Endodermal cell (in vitro differentiated cells): ENCODE results near the gene FRMD3. TPM values are rescaled to one million over a fixed set of nuclear protein-coding genes. Genes with fewer than 3 reads are reported as not detected.
A peak's percentile ranks its signal among the peaks of the same experiment; 100 is the strongest.

Experiments
- DNase-seq: peaks from one replicate; pipeline ENCODE4 v3.0.0-alpha.2; 2017
- H3K27ac ChIP-seq: 2 replicates; pipeline ENCODE4 v1.5.1; 2013; ENCODE audit warnings: mild to moderate bottlenecking, low read depth, low read length, moderate library complexity
- H3K27me3 ChIP-seq: 2 replicates; pipeline ENCODE4 v1.6.1; 2013; ENCODE audit warnings: mild to moderate bottlenecking, low read length, moderate library complexity; ENCODE audit not compliant: insufficient read depth, control insufficient read depth, poor library complexity, severe bottlenecking
- H3K36me3 ChIP-seq: 2 replicates; pipeline ENCODE4 v1.7.0; 2013; ENCODE audit warnings: mild to moderate bottlenecking, low read length, moderate library complexity; ENCODE audit not compliant: control insufficient read depth, insufficient read depth
- H3K4me1 ChIP-seq: one replicate; pipeline ENCODE4 v1.7.0; 2013; ENCODE audit warnings: low read length; ENCODE audit not compliant: control insufficient read depth, insufficient read depth
- H3K4me3 ChIP-seq: 2 replicates; pipeline ENCODE4 v1.5.1; 2013; ENCODE audit warnings: mild to moderate bottlenecking, low read length, moderate library complexity
- H3K9ac ChIP-seq: 2 replicates; pipeline ENCODE4 v1.6.1; 2013; ENCODE audit warnings: mild to moderate bottlenecking, low read length, moderate library complexity; ENCODE audit not compliant: poor library complexity, severe bottlenecking; ENCODE audit errors: extremely low read depth
- H3K9me3 ChIP-seq: 2 replicates; pipeline ENCODE4 v1.6.1; 2013; ENCODE audit warnings: mild to moderate bottlenecking, low read length, moderate library complexity; ENCODE audit not compliant: control insufficient read depth
- H3K27ac Mint-ChIP-seq: 2 replicates; pipeline ENCODE4 v1.8.0; 2020; ENCODE audit warnings: mixed read lengths
- H3K27me3 Mint-ChIP-seq: 2 replicates; pipeline ENCODE4 v1.8.0; 2021; ENCODE audit warnings: mild to moderate bottlenecking, mixed read lengths; ENCODE audit not compliant: insufficient read depth
- H3K36me3 Mint-ChIP-seq: 2 replicates; pipeline ENCODE4 v1.8.0; 2020; ENCODE audit warnings: low read depth, mixed read lengths
- H3K4me1 Mint-ChIP-seq: 2 replicates; pipeline ENCODE4 v1.8.0; 2020; ENCODE audit warnings: mixed read lengths
- H3K4me3 Mint-ChIP-seq: 2 replicates; pipeline ENCODE4 v1.8.0; 2020; ENCODE audit warnings: mild to moderate bottlenecking, moderate library complexity, mixed read lengths
- H3K9me3 Mint-ChIP-seq: 2 replicates; pipeline ENCODE4 v1.8.0; 2020; ENCODE audit warnings: mild to moderate bottlenecking, mixed read lengths
- WGBS, 2 experiments: methylation state at CpG; one replicate each; pipeline versions ENCODE4 v1.1.5 to v1.1.7; 2013; ENCODE audit warnings: missing lambda C conversion rate in 2 of 2, mixed read lengths in 1 of 2; ENCODE audit not compliant: insufficient coverage in 1 of 2, insufficient read length in 1 of 2; 5-methylcytosine and 5-hydroxymethylcytosine counted together
- total RNA-seq, 2 donors: library from RNA; stranded (reverse); fragmentation: NEBNext Ultra II Directional in 1 of 2; extraction: Animal tissue kit (Norgen Biotek cat#: 25700) in 1 of 2; gene quantifications; 2 replicates in 1 of 2; 3 replicates in 1 of 2; pipeline ENCODE4 v1.2.1, GENCODE V29; 2021
- TF ChIP-seq, protein P1 (sequence below): fragments of 200-600 bp; sonication (generic); conservative IDR thresholded peaks from 2 replicates; pipeline ENCODE4 v1.5.0; 2021; ENCODE audit warnings: antibody characterized with exemption, mild to moderate bottlenecking

FRMD3 gene
- total RNA-seq, 2 donors from 2014 or later, result 0.13 to 0.35 TPM

DNA sequence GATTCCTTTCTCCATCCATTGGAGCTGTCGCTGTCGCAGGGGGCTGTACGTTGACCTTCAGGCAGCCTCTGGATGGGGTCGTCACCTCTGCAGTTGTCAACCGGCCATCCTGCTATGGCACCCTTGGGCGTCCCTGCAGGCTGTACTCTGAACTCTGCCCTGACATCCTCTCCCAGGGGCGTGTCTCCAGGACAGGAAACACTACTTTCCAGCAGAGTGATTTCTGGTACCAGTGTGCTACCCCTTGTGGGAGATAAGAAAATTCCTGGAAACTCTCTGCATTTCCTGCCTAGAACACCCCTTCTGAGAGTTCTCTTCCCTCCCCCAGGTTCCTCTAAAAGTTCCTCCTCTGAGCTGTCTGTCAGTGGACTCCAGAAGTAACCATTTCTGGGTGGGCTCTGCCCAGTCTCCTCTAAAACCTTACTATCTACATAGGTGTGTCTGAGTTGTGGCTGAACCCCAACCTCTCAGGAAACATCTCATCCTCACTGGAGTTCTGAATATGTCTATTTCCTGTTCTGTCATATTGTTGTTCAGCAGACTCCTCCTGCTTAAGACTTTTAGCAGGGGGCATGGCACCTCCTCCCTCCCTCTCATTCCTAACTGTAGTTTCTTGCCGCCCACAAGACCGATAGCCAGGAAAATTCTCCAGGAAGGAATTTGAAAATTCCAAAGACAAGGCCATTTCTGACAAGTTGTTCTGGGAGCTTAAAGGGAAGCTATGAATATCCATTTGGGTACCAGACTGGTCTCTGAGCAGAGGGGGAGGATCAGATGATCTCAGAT, 329.9 kb downstream of the FRMD3 start:
- Mint-ChIP-seq H3K27me3 (no peaks in the 10 kb centered on the region), H3K4me1 (no peaks in the 10 kb centered on the region), H3K4me3 (no peak overlapping the region), H3K27ac (no peak overlapping the region), H3K9me3 (no peaks in the 10 kb centered on the region), H3K36me3 (no peaks in the 10 kb centered on the region)
- TF ChIP-seq, protein P1, sequence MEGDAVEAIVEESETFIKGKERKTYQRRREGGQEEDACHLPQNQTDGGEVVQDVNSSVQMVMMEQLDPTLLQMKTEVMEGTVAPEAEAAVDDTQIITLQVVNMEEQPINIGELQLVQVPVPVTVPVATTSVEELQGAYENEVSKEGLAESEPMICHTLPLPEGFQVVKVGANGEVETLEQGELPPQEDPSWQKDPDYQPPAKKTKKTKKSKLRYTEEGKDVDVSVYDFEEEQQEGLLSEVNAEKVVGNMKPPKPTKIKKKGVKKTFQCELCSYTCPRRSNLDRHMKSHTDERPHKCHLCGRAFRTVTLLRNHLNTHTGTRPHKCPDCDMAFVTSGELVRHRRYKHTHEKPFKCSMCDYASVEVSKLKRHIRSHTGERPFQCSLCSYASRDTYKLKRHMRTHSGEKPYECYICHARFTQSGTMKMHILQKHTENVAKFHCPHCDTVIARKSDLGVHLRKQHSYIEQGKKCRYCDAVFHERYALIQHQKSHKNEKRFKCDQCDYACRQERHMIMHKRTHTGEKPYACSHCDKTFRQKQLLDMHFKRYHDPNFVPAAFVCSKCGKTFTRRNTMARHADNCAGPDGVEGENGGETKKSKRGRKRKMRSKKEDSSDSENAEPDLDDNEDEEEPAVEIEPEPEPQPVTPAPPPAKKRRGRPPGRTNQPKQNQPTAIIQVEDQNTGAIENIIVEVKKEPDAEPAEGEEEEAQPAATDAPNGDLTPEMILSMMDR, result no peak
- Histone ChIP-seq H3K36me3 (no peaks in the 10 kb centered on the region), H3K4me3 (no peak overlapping the region), H3K27ac (no peak overlapping the region), H3K9ac (no peak overlapping the region), H3K27me3 (no peaks in the 10 kb centered on the region), H3K4me1 (no peaks in the 10 kb centered on the region), H3K9me3 (no peaks in the 10 kb centered on the region)
- no peak for DNase-seq
- 93 to 96% methylated on average over 8 to 9 of the region's 9 CpGs for WGBS, 2 experiments

DNA sequence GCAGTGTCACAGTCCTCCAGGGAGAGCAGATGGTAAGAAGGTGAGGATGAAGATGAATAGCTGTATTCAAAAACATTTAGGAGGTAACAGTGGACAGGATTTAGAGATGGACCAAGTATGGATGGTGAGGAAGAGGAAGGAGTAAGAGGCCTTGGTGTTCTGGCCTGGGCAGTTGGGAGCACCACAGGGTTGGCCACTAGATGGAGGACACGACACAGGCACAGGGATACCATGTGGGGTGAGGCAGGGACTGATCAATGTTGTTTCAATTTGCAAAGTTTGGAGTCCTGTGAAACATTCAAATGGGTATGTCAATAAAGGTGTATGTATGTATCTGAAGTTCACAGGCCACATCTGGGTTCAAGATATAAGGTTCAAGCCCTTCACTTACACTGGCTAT, 334.2 kb downstream of the FRMD3 start:
- no peak overlapping the region for H3K4me3 Mint-ChIP-seq
- H3K9me3 Mint-ChIP-seq, result no peaks in the 10 kb centered on the region
- no peaks in the 10 kb centered on the region for H3K4me1 Mint-ChIP-seq
- no peaks in the 10 kb centered on the region for H3K27me3 ChIP-seq
- TF ChIP-seq, protein P1, result peak; percentile 67
- WGBS, 2 experiments, result 65 to 83% methylated on average over 1 of the region's 1 CpG
- H3K27ac Mint-ChIP-seq, result no peak overlapping the region
- no peak overlapping the region for H3K9ac ChIP-seq
- H3K36me3 ChIP-seq, result no peaks in the 10 kb centered on the region
- H3K36me3 Mint-ChIP-seq, result no peaks in the 10 kb centered on the region
- no peak overlapping the region for H3K4me3 ChIP-seq
- H3K27me3 Mint-ChIP-seq, result no peaks in the 10 kb centered on the region
- H3K27ac ChIP-seq, result no peak overlapping the region
- DNase-seq, result no peak
- H3K9me3 ChIP-seq, result no peaks in the 10 kb centered on the region
- no peaks in the 10 kb centered on the region for H3K4me1 ChIP-seq

DNA sequence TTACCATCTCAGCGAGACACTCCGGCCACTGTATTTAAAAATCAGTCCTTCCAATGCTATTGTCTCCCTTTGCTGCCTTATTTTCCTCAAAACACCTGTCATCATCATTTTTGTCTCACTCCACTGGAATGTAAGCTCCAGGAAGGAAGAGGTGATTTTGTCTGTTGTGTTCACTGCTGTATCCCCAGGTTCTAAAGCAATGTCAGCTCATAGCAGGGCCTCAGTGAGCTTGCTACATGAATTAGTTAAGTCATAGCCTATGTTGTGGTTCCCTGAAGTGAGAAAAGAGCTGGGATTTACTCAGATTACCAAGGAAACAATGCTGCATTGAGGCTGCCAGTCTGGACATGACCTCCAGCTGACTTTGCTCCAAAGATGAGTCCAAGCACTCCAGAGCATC, 337.7 kb downstream of the FRMD3 start:
- Mint-ChIP-seq H3K4me3 (no peak overlapping the region), H3K27ac (no peak overlapping the region), H3K4me1 (peaks cover 19% of the 10 kb centered on the region), H3K27me3 (no peaks in the 10 kb centered on the region), H3K36me3 (no peaks in the 10 kb centered on the region), H3K9me3 (no peaks in the 10 kb centered on the region)
- Histone ChIP-seq H3K27ac (no peak overlapping the region), H3K36me3 (no peaks in the 10 kb centered on the region), H3K9me3 (no peaks in the 10 kb centered on the region), H3K27me3 (no peaks in the 10 kb centered on the region), H3K4me1 (peaks cover 5% of the 10 kb centered on the region), H3K9ac (no peak overlapping the region), H3K4me3 (no peak overlapping the region)
- 85% methylated on average over 2 of the region's 2 CpGs; no CpG with 5 or more reads in 1 of the 2 experiments for WGBS, 2 experiments
- DNase-seq, result no peak
- TF ChIP-seq, protein P1, result no peak
